ENCODE measurements around the gene ZNF195. TPM values are rescaled to one million over a fixed set of nuclear protein-coding genes. Genes with fewer than 3 reads are reported as not detected.
"Not testable (repeated sequence)": the region's sequence is repeated elsewhere in the genome, so short reads cannot be mapped to it uniquely, and the experiment has no call there.

The ZNF195 gene
- total RNA-seq, 1 donor from 2014 or later = 22.9 TPM

- TF ChIP-seq, protein P1, sequence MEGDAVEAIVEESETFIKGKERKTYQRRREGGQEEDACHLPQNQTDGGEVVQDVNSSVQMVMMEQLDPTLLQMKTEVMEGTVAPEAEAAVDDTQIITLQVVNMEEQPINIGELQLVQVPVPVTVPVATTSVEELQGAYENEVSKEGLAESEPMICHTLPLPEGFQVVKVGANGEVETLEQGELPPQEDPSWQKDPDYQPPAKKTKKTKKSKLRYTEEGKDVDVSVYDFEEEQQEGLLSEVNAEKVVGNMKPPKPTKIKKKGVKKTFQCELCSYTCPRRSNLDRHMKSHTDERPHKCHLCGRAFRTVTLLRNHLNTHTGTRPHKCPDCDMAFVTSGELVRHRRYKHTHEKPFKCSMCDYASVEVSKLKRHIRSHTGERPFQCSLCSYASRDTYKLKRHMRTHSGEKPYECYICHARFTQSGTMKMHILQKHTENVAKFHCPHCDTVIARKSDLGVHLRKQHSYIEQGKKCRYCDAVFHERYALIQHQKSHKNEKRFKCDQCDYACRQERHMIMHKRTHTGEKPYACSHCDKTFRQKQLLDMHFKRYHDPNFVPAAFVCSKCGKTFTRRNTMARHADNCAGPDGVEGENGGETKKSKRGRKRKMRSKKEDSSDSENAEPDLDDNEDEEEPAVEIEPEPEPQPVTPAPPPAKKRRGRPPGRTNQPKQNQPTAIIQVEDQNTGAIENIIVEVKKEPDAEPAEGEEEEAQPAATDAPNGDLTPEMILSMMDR (IDR thresholded peaks at IDR 0.05; ENCODE audit: insufficient read depth, low read length, severe bottlenecking) = peak; percentile 72
- H3K27me3 ChIP-seq (ENCODE audit: control insufficient read depth, insufficient read depth, low read length) = no peaks in the 10 kb centered on the region
- DNase-seq (ENCODE audit: low read depth) (peak; percentile 20), FAIRE-seq (no peak)
- no peak overlapping the region for H3K4me3 ChIP-seq (ENCODE audit: low read depth, low read length)
- H3K36me3 ChIP-seq (ENCODE audit: control insufficient read depth, insufficient read depth, low read length) = no peaks in the 10 kb centered on the region
These were observed 37.6 kb downstream of the ZNF195 start for GRCh38 chr11:3341298-3341697.

- DNase-seq (ENCODE audit: low read depth) (peak; percentile 71), FAIRE-seq (peak; percentile 28)
- H3K27me3 ChIP-seq (ENCODE audit: control insufficient read depth, insufficient read depth, low read length) = no peaks in the 10 kb centered on the region
- no peak overlapping the region for H3K4me3 ChIP-seq (ENCODE audit: low read depth, low read length)
- no peaks in the 10 kb centered on the region for H3K36me3 ChIP-seq (ENCODE audit: control insufficient read depth, insufficient read depth, low read length)
- TF ChIP-seq, protein P1 (IDR thresholded peaks at IDR 0.05; ENCODE audit: insufficient read depth, low read length, severe bottlenecking) = no peak
These were observed 38.9 kb downstream of the ZNF195 start for GRCh38 chr11:3340025-3340424.

DNA sequence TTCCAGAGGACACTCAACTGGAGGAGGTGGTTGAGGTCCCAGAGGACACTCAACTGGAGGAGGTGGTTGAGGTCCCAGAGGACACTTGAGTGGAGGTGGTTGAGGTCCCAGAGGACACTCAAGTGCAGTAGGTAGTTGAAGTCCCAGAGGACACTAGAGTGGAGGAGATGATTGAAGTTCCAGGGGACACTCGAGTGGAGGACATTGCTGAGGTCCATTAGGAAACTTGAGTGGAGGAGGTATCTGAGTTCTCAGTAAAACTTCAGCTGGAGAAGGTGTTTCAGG, 39.7 kb downstream of the ZNF195 start:
- H3K27me3 ChIP-seq (ENCODE audit: control insufficient read depth, insufficient read depth, low read length) = no peaks in the 10 kb centered on the region
- FAIRE-seq = no peak
- no peaks in the 10 kb centered on the region for H3K36me3 ChIP-seq (ENCODE audit: control insufficient read depth, insufficient read depth, low read length)

DNA sequence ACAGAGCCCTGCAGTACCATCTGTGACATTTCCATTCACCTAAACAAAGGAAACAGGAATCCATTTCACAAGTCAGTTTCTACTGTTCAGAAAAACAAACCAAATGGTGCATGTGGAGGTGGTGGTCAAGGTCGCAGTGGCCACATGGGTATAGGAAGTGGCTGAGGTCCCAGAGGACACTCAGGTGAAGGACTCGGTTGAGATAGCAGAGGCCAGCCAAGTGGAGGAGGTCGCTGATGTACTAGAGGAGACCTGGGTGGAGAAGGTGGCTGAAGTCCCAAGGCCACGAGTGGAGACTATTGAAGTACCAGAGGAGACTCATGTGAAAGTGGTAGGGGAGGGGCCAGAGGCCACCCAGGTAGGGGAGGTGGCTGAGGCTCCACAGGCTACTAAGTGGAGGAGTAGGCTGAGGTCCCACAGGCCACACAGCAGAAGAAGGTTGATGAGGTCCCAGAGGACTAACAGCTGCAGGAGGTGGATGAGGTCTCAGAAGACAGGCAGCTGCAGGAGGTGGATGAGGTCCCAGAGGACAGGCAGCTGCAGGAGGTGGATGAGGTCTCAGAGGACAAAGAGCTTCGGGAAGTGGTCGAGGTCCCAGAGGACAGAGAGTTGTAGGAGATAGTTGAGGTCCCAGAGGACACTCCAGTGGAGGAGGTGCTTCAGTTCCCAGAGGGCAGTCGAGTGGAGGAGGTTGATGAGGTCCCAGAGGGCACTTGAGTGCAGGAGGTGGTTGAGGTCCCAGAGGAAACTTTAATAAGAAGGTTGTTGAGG, 40.2 kb downstream of the ZNF195 start:
- Histone ChIP-seq H3K36me3 (ENCODE audit: control insufficient read depth, insufficient read depth, low read length) (no peaks in the 10 kb centered on the region), H3K4me3 (ENCODE audit: low read depth, low read length) (no peak overlapping the region), H3K27me3 (ENCODE audit: control insufficient read depth, insufficient read depth, low read length) (no peaks in the 10 kb centered on the region)
- FAIRE-seq (no peak), DNase-seq (ENCODE audit: low read depth) (no peak)
- TF ChIP-seq, protein P1 (IDR thresholded peaks at IDR 0.05; ENCODE audit: insufficient read depth, low read length, severe bottlenecking) = no peak

More for the DNA sequence above, 39.7 kb downstream of the ZNF195 start:
- TF ChIP-seq, protein P1 (IDR thresholded peaks at IDR 0.05; ENCODE audit: insufficient read depth, low read length, severe bottlenecking) = no peak
- no peak overlapping the region for H3K4me3 ChIP-seq (ENCODE audit: low read depth, low read length)
- DNase-seq (ENCODE audit: low read depth) = no peak

- DNase-seq (ENCODE audit: low read depth); H3K4me3 ChIP-seq (ENCODE audit: low read depth, low read length); H3K36me3 ChIP-seq (ENCODE audit: control insufficient read depth, insufficient read depth, low read length); H3K27me3 ChIP-seq (ENCODE audit: control insufficient read depth, insufficient read depth, low read length); FAIRE-seq: not testable (repeated sequence)
These were observed 42.5 kb downstream of the ZNF195 start for GRCh38 chr11:3336420-3336819.

GRCh38 chr11:3333157-3333556, 45.8 kb downstream of the ZNF195 start:
- not testable (repeated sequence) for H3K36me3 ChIP-seq (ENCODE audit: control insufficient read depth, insufficient read depth, low read length); DNase-seq (ENCODE audit: low read depth); H3K27me3 ChIP-seq (ENCODE audit: control insufficient read depth, insufficient read depth, low read length); FAIRE-seq; H3K4me3 ChIP-seq (ENCODE audit: low read depth, low read length)

DNA sequence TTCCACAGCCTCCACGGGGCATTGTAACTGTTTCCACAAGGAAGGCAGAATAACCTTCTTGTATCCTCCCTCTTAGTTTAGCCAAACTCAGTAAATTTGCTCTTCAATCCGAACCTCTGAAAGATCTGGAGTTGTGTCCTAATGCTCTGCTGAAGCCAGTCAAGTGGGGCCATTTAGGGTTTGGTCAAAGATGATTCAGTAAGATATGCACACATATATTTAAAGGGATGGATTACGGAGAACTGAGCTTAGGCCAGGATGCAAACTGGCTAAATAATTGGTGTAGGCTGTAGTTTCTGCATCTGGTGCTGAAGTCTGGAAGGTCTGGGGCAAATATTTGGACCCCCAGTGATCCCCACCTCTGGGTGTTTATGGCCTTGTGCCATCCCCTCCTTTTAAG, 47.9 kb downstream of the ZNF195 start:
- H3K4me3 ChIP-seq (ENCODE audit: low read depth, low read length); H3K27me3 ChIP-seq (ENCODE audit: control insufficient read depth, insufficient read depth, low read length); H3K36me3 ChIP-seq (ENCODE audit: control insufficient read depth, insufficient read depth, low read length); FAIRE-seq; DNase-seq (ENCODE audit: low read depth): not testable (repeated sequence)

- H3K4me3 ChIP-seq (ENCODE audit: low read depth, low read length); H3K27me3 ChIP-seq (ENCODE audit: control insufficient read depth, insufficient read depth, low read length); DNase-seq (ENCODE audit: low read depth); H3K36me3 ChIP-seq (ENCODE audit: control insufficient read depth, insufficient read depth, low read length): not testable (repeated sequence)
- peak; percentile 58 for FAIRE-seq
These were observed 48.9 kb downstream of the ZNF195 start for GRCh38 chr11:3330064-3330463.

DNA sequence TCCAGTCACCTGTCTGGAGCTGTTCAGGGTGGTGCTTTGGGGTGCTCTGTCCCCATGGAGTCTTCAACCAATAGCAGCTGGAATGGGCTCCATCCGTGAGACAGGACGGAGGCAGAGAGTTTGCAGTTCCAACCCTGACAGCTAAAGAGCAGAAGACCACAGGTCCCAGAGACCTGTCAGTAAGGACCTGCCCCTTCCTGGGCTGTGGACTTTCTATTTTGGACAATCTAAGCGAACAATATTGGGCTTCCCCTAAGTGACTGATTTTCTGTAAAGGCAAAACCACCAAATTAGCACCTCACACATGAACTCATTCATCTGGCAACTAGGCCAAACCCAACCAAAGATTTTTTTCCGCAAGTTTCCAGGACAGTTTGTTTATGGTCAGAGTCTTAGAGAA, 50.4 kb downstream of the ZNF195 start:
- not testable (repeated sequence) for FAIRE-seq; H3K4me3 ChIP-seq (ENCODE audit: low read depth, low read length); DNase-seq (ENCODE audit: low read depth); H3K36me3 ChIP-seq (ENCODE audit: control insufficient read depth, insufficient read depth, low read length); H3K27me3 ChIP-seq (ENCODE audit: control insufficient read depth, insufficient read depth, low read length)

DNA sequence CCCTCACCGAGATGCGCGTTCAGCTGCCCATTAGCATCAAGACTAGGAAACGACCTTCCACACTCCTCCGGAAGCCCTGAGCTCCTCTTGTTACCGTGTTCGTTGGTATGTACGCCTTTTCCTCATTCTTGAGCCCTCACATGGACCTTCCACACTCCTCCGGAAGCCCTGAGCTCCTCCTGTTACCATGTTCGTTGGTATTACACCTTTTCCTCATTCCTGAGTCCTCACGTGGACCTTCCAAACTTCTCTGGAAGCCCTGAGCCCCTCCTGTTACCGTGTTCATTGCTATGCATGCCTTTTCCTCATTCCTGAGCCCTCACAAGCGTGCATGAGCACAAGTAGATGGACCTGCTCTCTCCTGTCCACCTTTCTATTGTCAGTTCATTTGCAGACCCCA, 52.5 kb downstream of the ZNF195 start:
- H3K4me3 ChIP-seq (ENCODE audit: low read depth, low read length); DNase-seq (ENCODE audit: low read depth); H3K36me3 ChIP-seq (ENCODE audit: control insufficient read depth, insufficient read depth, low read length); H3K27me3 ChIP-seq (ENCODE audit: control insufficient read depth, insufficient read depth, low read length): not testable (repeated sequence)
- FAIRE-seq = peak; percentile 99

DNA sequence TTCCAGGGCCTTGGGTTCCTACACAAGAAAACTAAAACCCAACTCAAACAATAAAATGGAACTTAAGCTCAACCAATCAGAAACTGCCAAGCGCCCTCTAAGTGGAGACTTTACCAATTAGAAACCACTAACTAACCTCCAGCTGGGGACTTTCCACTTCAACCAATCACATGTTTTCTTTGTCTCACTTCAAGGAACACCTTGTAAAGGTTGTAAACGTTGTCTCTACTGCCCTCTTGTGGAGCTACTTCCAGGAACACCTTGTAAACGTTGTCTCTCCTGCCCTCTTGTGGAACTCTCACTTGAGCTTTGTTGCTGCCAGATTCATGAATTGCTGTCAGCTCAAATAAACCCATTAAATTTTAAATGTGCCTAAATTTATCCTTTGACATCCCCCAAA, 54.2 kb downstream of the ZNF195 start:
- H3K4me3 ChIP-seq (ENCODE audit: low read depth, low read length); DNase-seq (ENCODE audit: low read depth); H3K36me3 ChIP-seq (ENCODE audit: control insufficient read depth, insufficient read depth, low read length); H3K27me3 ChIP-seq (ENCODE audit: control insufficient read depth, insufficient read depth, low read length): not testable (repeated sequence)
- FAIRE-seq = peak; percentile 79
